OCI-LY7 (cell line): ENCODE data around the gene SNCAIP.

Source experiments
- CTCF ChIP-seq: fragments of 200-600 bp; sonication (generic); conservative IDR thresholded peaks from 2 replicates; pipeline ENCODE4 v1.5.1; 2014; ENCODE audit warnings: mild to moderate bottlenecking, antibody characterized with exemption, low read length, moderate library complexity, mixed read lengths
- EZH2phosphoT487 ChIP-seq: fragments of 200-600 bp; sonication (generic); IDR thresholded peaks from 2 replicates; pipeline ENCODE4 v1.6.1; 2018; ENCODE audit warnings: low read depth, borderline replicate concordance, mild to moderate bottlenecking, mixed run types, antibody characterized with exemption, low read length, moderate library complexity, mixed read lengths

GRCh38 chr5:122350496-122350895 lies 38.5 kb downstream of the SNCAIP start:
- TF ChIP-seq CTCF (no peak), EZH2phosphoT487 (no peak)
